Esophagus muscularis mucosa (tissue), 4 donors: Measurements from ENCODE around the gene CDH26. TPM values are rescaled to one million over a fixed set of nuclear protein-coding genes. Genes with fewer than 3 reads are reported as not detected.
A peak's percentile ranks its signal among the peaks of the same experiment; 100 is the strongest.

Source experiments
- DNase-seq: peaks from one replicate; pipeline ENCODE4 v3.0.0-alpha.2; 2017; ENCODE audit errors: extremely low spot score
- H3K27ac ChIP-seq, 4 donors: fragments of 200-600 bp; sonication (generic); replicated peaks in 1 of 4; 1 replicate in 3 of 4; 2 replicates in 1 of 4; pipeline ENCODE4 v1.5.1; 2016 to 2019; ENCODE audit warnings: mild to moderate bottlenecking in 1 of 4
- H3K27me3 ChIP-seq, 4 donors: fragments of 200-600 bp; sonication (generic); one replicate each; pipeline versions ENCODE4 v1.5.1 to v1.6.0; 2016 to 2019
- H3K36me3 ChIP-seq, 4 donors: fragments of 200-600 bp; sonication (generic); one replicate each; pipeline ENCODE4 v1.5.1; 2016 to 2019
- H3K4me1 ChIP-seq, 4 donors: fragments of 200-600 bp; sonication (generic); one replicate each; pipeline ENCODE4 v1.5.1; 2016 to 2019
- H3K4me3 ChIP-seq, 4 donors: fragments of 200-600 bp; sonication (generic); 1 replicate in 2 of 4; 2 replicates in 2 of 4; pipeline ENCODE4 v1.5.1; 2016 to 2019; ENCODE audit warnings: mild to moderate bottlenecking in 4 of 4, moderate library complexity in 1 of 4
- H3K9me3 ChIP-seq, 4 donors: fragments of 200-600 bp; sonication (generic); 1 replicate in 3 of 4; 2 replicates in 1 of 4; pipeline ENCODE4 v1.5.1; 2016 to 2019
- EP300 ChIP-seq: sonication (generic); formaldehyde crosslinking; IDR thresholded peaks from one replicate; pipeline ENCODE4 v1.6.1; 2017; ENCODE audit warnings: antibody characterized with exemption
- POLR2A ChIP-seq: fragments of 450-650 bp; IDR thresholded peaks from one replicate; pipeline ENCODE4 v1.6.1; 2017; ENCODE audit warnings: antibody characterized with exemption, moderate library complexity, mild to moderate bottlenecking, low read depth
- POLR2AphosphoS5 ChIP-seq, 2 donors: sonication (generic); formaldehyde crosslinking; IDR thresholded peaks; one replicate each; pipeline ENCODE4 v1.6.1; 2017; ENCODE audit warnings: antibody characterized with exemption in 2 of 2
- WGBS: methylation state at CpG from one replicate; pipeline ENCODE4 v1.1.5; 2018; 5-methylcytosine and 5-hydroxymethylcytosine counted together
- intact Hi-C: fragments of 100-400 bp; cut with DNase I; formaldehyde crosslinking; loops from one replicate; pipeline ENCODE4 v1.15.1; 2023
- total RNA-seq, 4 donors: library from RNA; depleted of rRNA; stranded (reverse); fragments of >200 nt; gene quantifications; one replicate each; pipeline versions ENCODE4 v1.1.0 to v1.2.1, GENCODE V29; 2016
- TF ChIP-seq, protein P1 (sequence below), 3 experiments: fragments of 200-600 bp in 2 of 3; fragments of 450-650 bp in 1 of 3; sonication (generic) in 2 of 3; IDR thresholded peaks; one replicate each; pipeline ENCODE4 v1.5.1; 2017 to 2019; ENCODE audit warnings: antibody characterized with exemption in 3 of 3, mild to moderate bottlenecking in 2 of 3, moderate library complexity in 1 of 3

The CDH26 gene
- total RNA-seq, 4 donors from 2014 or later: 0.39 to 1.3 (median 0.82) TPM

- Histone ChIP-seq H3K27me3 (no peaks in the 10 kb centered on the region), H3K27ac (no peak overlapping the region), H3K4me1 (no peaks in the 10 kb centered on the region), H3K4me3 (no peak overlapping the region), H3K9me3 (no peaks in the 10 kb centered on the region), H3K36me3 (no peaks in the 10 kb centered on the region)
- TF ChIP-seq POLR2A (no peak), EP300 (no peak), POLR2AphosphoS5 (IDR thresholded peaks at IDR 0.05) (no peak)
- TF ChIP-seq, protein P1, sequence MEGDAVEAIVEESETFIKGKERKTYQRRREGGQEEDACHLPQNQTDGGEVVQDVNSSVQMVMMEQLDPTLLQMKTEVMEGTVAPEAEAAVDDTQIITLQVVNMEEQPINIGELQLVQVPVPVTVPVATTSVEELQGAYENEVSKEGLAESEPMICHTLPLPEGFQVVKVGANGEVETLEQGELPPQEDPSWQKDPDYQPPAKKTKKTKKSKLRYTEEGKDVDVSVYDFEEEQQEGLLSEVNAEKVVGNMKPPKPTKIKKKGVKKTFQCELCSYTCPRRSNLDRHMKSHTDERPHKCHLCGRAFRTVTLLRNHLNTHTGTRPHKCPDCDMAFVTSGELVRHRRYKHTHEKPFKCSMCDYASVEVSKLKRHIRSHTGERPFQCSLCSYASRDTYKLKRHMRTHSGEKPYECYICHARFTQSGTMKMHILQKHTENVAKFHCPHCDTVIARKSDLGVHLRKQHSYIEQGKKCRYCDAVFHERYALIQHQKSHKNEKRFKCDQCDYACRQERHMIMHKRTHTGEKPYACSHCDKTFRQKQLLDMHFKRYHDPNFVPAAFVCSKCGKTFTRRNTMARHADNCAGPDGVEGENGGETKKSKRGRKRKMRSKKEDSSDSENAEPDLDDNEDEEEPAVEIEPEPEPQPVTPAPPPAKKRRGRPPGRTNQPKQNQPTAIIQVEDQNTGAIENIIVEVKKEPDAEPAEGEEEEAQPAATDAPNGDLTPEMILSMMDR (IDR thresholded peaks at IDR 0.05): no peak
- intact Hi-C loops: no loop called here
- 72% methylated on average over 5 of the region's 5 CpGs for WGBS
- DNase-seq: peak; percentile 57
These were observed 29.9 kb downstream of the CDH26 start for GRCh38 chr20:59988141-59988540.

- H3K27ac ChIP-seq: no peak overlapping the region
- H3K4me1 ChIP-seq: peaks cover 0 to 13% (median 5%) of the 10 kb centered on the region in 4 donors
- DNase-seq: no peak
- H3K36me3 ChIP-seq: no peaks in the 10 kb centered on the region
- H3K9me3 ChIP-seq: no peaks in the 10 kb centered on the region
- 78% methylated on average over 4 of the region's 4 CpGs for WGBS
- intact Hi-C loops: no loop called here
- TF ChIP-seq, protein P1 (IDR thresholded peaks at IDR 0.05): no peak
- TF ChIP-seq EP300 (no peak), POLR2AphosphoS5 (IDR thresholded peaks at IDR 0.05) (no peak), POLR2A (no peak)
- no peaks in the 10 kb centered on the region for H3K27me3 ChIP-seq
- H3K4me3 ChIP-seq: no peak overlapping the region
These were observed 34.4 kb downstream of the CDH26 start for GRCh38 chr20:59992526-59993084.

DNA sequence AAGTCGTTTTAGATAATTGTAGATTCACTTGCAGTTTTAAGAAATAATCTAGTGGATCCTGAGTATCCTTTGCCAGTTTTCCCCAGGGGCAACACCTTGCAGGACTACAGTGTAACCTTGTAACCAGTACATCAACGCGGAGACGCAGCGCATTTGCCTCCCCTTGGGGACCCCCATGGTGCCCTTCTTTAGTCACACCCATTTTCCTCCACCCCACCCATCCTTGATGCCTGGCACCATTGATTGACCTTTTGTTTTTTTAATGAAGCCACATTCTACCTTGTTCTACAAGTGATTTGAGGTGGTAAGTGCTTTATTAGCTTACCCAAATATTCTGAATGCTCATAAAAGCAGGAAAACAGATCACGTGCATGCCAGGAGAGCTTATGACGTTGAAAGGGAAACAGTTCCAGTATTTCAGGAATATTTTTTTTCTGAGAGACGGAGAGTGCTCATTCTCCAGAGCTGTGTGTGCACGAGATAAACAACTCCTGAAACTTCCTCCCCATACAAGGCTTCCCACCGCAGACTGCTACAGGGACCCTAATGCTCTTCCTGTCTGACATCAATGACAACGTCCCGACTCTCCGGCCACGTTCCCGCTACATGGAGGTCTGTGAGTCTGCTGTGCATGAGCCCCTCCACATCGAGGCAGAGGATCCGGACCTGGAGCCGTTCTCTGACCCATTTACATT is 35.7 kb downstream of the CDH26 start:
- H3K4me1 ChIP-seq: peaks cover 0 to 13% (median 5%) of the 10 kb centered on the region in 4 donors
- peak overlapping the region in 3 of 4 donors; percentile 3 to 35 (median 8) for H3K4me3 ChIP-seq
- no peaks in the 10 kb centered on the region for H3K9me3 ChIP-seq
- no peaks in the 10 kb centered on the region for H3K36me3 ChIP-seq
- intact Hi-C loops: no loop called here
- no peaks in the 10 kb centered on the region for H3K27me3 ChIP-seq
- peak; percentile 50 for DNase-seq
- no peak for TF ChIP-seq POLR2AphosphoS5 (IDR thresholded peaks at IDR 0.05)
- no peak for TF ChIP-seq POLR2A
- TF ChIP-seq, protein P1 (IDR thresholded peaks at IDR 0.05): no peak
- no peak for TF ChIP-seq EP300
- no peak overlapping the region for H3K27ac ChIP-seq
- 40% methylated on average over 15 of the region's 18 CpGs for WGBS

- DNase-seq: peak; percentile 55
- H3K36me3 ChIP-seq: no peaks in the 10 kb centered on the region
- H3K9me3 ChIP-seq: no peaks in the 10 kb centered on the region
- 60% methylated on average over 5 of the region's 5 CpGs for WGBS
- H3K27me3 ChIP-seq: no peaks in the 10 kb centered on the region
- H3K4me3 ChIP-seq: peak overlapping the region in 1 of 4 donors; percentile 3
- H3K27ac ChIP-seq: no peak overlapping the region
- intact Hi-C loops: no loop called here
- TF ChIP-seq, protein P1 (IDR thresholded peaks at IDR 0.05): no peak
- TF ChIP-seq EP300: no peak
- no peak for TF ChIP-seq POLR2A
- no peak for TF ChIP-seq POLR2AphosphoS5 (IDR thresholded peaks at IDR 0.05)
- H3K4me1 ChIP-seq: peaks cover 0 to 13% (median 5%) of the 10 kb centered on the region in 4 donors
These were observed 36.5 kb downstream of the CDH26 start for GRCh38 chr20:59994697-59995122.
